ENCODE measurements around the gene ZNF670.
"Not testable (repeated sequence)": the region's sequence is repeated elsewhere in the genome, so short reads cannot be mapped to it uniquely, and the experiment has no call there.

Gene ZNF670

DNA sequence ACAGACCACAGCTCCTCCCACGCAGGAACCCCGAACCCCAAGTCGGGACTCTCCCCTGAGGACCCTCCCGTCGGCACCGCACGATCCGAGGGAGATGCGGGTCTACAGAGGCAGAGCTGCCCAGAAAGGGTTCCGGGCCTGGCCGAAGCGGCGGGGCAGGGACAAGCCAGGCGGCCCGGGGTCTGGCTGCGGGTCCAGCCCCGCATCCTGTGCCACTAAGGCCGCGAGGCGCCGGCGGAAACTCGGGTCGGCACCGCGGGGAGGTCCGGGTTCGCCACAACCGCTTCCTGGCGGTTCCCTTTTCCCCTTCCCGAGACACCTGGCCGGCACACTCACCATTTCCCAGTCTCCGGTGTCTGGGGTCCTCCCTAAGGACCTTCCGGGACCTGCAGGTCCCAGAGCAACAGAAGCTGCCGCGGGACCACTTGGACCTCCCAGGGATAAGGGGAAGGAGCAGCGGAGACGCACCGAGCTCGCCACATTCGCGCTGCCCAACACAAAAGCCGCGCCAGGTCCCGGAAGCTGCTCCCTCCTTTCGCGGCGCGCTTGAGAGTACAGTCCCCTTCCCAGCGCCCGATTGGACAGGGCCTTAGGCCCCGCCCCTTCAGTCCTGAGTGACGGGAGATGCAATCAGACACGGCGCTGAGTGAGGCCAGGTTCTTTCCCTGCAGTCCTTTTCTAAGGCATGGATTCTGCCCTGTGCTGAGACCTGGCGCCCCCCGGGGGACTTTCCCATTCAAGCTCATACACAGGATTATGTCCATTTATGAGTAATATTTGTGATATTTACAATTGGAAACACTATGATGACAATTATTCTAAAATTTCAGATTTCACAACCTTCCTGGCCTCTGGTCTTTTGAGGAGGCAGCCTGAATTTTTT is at the start of gene ZNF670:
TSS of gene ZNF670 (minus strand) at position 554 of the 883 bp plus-strand sequence. CDS start at position 339, 215 bp downstream.
- peak within 1 kb of the TSS; percentile 48 for H3K27ac ChIP-seq (ENCODE audit: low read length)
- peaks cover 16% of the 10 kb centered on the region for H3K4me1 ChIP-seq (ENCODE audit: low read length)
- H3K27me3 ChIP-seq (ENCODE audit: low read depth, low read length): no peaks in the 10 kb centered on the region
- peak within 1 kb of the TSS; percentile 79 for H3K4me2 ChIP-seq (ENCODE audit: low read length)
- peaks cover 10% of the 10 kb centered on the region; the same call in 1 of the 2 replicates for H3K9me3 ChIP-seq (ENCODE audit: insufficient read depth, low read length)
- peak within 1 kb of the TSS; percentile 88 for H3K9ac ChIP-seq (ENCODE audit: low read length)
- peaks cover 30% of the 10 kb centered on the region for H3K36me3 ChIP-seq (replicated peaks; ENCODE audit: low read depth, low read length)
- H4K20me1 ChIP-seq (ENCODE audit: insufficient read depth, low read length): no peaks in the 10 kb centered on the region
- peak within 1 kb of the TSS; percentile 84 for H3K4me3 ChIP-seq (ENCODE audit: low read length)
- H2AFZ ChIP-seq (ENCODE audit: low read depth, low read length): peak within 1 kb of the TSS; percentile 82
- TF ChIP-seq CTCF (IDR thresholded peaks at IDR 0.05; ENCODE audit: low read depth, low read length) (peak; percentile 15; the same call in 1 of the 2 replicates), EZH2phosphoT487 (IDR thresholded peaks at IDR 0.05; ENCODE audit: low read depth) (no peak)
- peaks cover 48% of the 10 kb centered on the region for H3K79me2 ChIP-seq (ENCODE audit: low read length)

DNA sequence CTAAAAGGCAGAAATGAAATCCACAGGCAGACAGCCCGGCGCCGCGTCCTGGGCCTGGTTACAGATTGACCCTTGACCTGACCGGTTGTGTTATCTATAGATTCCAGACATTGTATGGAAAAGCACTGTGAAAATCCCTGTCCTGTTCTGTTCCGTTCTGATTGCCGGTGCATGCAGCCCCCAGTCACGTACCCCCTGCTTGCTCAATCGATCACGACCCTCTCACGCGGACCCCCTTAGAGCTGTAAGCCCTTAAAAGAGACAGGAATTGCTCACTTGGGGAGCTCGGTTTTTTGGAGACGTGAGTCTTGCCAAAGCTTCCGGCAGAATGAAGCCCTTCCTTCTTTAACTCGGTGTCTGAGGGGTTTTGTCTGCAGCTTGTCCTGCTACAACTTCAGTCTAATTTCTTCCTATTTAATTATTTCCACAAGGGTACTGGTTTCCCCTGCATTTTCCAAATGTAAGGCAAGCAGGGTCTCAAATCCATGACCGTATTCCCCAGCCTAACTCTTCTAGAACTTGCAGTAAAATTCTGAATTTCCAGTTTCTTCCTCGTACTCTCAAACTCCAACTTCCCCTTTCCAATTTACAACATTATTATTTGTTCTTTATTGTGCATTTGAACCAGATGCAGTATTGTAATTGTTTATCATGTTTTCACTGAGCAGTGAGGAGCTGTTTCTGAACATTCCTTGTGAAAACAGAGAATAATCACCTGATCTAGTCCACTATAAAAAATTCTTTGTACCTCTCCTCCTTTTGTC is 49.1 kb upstream of the ZNF670 start:
- Histone ChIP-seq H3K27ac (ENCODE audit: low read length) (peak overlapping the region; percentile 39; the same call in 1 of the 2 replicates), H3K4me3 (ENCODE audit: low read length) (peak overlapping the region; percentile 71), H3K79me2 (ENCODE audit: low read length) (peaks cover 34% of the 10 kb centered on the region), H3K9ac (ENCODE audit: low read length) (peak overlapping the region; percentile 50), H3K4me2 (ENCODE audit: low read length) (peak overlapping the region; percentile 59), H4K20me1 (ENCODE audit: insufficient read depth, low read length) (peaks cover 34% of the 10 kb centered on the region), H3K36me3 (replicated peaks; ENCODE audit: low read depth, low read length) (peaks cover 25% of the 10 kb centered on the region)
- H3K4me1 ChIP-seq (ENCODE audit: low read length); H3K9me3 ChIP-seq (ENCODE audit: insufficient read depth, low read length); H3K27me3 ChIP-seq (ENCODE audit: low read depth, low read length); H2AFZ ChIP-seq (ENCODE audit: low read depth, low read length): not testable (repeated sequence)

GRCh38 chr1:247126601-247127000 is 48.0 kb upstream of the ZNF670 start:
- not testable (repeated sequence) for H3K27me3 ChIP-seq (ENCODE audit: low read depth, low read length); H3K4me3 ChIP-seq (ENCODE audit: low read length); H2AFZ ChIP-seq (ENCODE audit: low read depth, low read length); H3K27ac ChIP-seq (ENCODE audit: low read length); H3K9ac ChIP-seq (ENCODE audit: low read length); H3K4me1 ChIP-seq (ENCODE audit: low read length); H3K4me2 ChIP-seq (ENCODE audit: low read length); H3K9me3 ChIP-seq (ENCODE audit: insufficient read depth, low read length)
- Histone ChIP-seq H3K79me2 (ENCODE audit: low read length) (peaks cover 23% of the 10 kb centered on the region), H3K36me3 (replicated peaks; ENCODE audit: low read depth, low read length) (peaks cover 19% of the 10 kb centered on the region), H4K20me1 (ENCODE audit: insufficient read depth, low read length) (peaks cover 24% of the 10 kb centered on the region)

- H3K27ac ChIP-seq (ENCODE audit: low read length); H3K4me1 ChIP-seq (ENCODE audit: low read length); H3K27me3 ChIP-seq (ENCODE audit: low read depth, low read length); H3K4me2 ChIP-seq (ENCODE audit: low read length); H3K4me3 ChIP-seq (ENCODE audit: low read length); H2AFZ ChIP-seq (ENCODE audit: low read depth, low read length); H3K9ac ChIP-seq (ENCODE audit: low read length); H3K9me3 ChIP-seq (ENCODE audit: insufficient read depth, low read length): not testable (repeated sequence)
- H4K20me1 ChIP-seq (ENCODE audit: insufficient read depth, low read length): peaks cover 19% of the 10 kb centered on the region
- H3K36me3 ChIP-seq (replicated peaks; ENCODE audit: low read depth, low read length): peaks cover 14% of the 10 kb centered on the region
- peaks cover 18% of the 10 kb centered on the region for H3K79me2 ChIP-seq (ENCODE audit: low read length)
These were observed 47.6 kb upstream of the ZNF670 start for GRCh38 chr1:247126166-247126565.

- Histone ChIP-seq H3K79me2 (ENCODE audit: low read length) (no peaks in the 10 kb centered on the region), H2AFZ (ENCODE audit: low read depth, low read length) (no peak overlapping the region), H3K4me3 (ENCODE audit: low read length) (no peak overlapping the region), H4K20me1 (ENCODE audit: insufficient read depth, low read length) (peaks cover 5% of the 10 kb centered on the region; the same call in 1 of the 2 replicates), H3K4me1 (ENCODE audit: low read length) (no peaks in the 10 kb centered on the region), H3K4me2 (ENCODE audit: low read length) (no peak overlapping the region), H3K36me3 (replicated peaks; ENCODE audit: low read depth, low read length) (peaks cover 4% of the 10 kb centered on the region), H3K27ac (ENCODE audit: low read length) (no peak overlapping the region), H3K9me3 (ENCODE audit: insufficient read depth, low read length) (no peaks in the 10 kb centered on the region), H3K27me3 (ENCODE audit: low read depth, low read length) (no peaks in the 10 kb centered on the region), H3K9ac (ENCODE audit: low read length) (no peak overlapping the region)
- TF ChIP-seq EZH2phosphoT487 (IDR thresholded peaks at IDR 0.05; ENCODE audit: low read depth) (no peak), CTCF (IDR thresholded peaks at IDR 0.05; ENCODE audit: low read depth, low read length) (no peak)
These were observed 42.8 kb upstream of the ZNF670 start for GRCh38 chr1:247121382-247121781.

- not testable (repeated sequence) for H3K9ac ChIP-seq (ENCODE audit: low read length); H3K36me3 ChIP-seq (replicated peaks; ENCODE audit: low read depth, low read length); H2AFZ ChIP-seq (ENCODE audit: low read depth, low read length); H4K20me1 ChIP-seq (ENCODE audit: insufficient read depth, low read length); H3K9me3 ChIP-seq (ENCODE audit: insufficient read depth, low read length); H3K4me2 ChIP-seq (ENCODE audit: low read length); H3K27ac ChIP-seq (ENCODE audit: low read length); H3K79me2 ChIP-seq (ENCODE audit: low read length); H3K4me3 ChIP-seq (ENCODE audit: low read length); H3K4me1 ChIP-seq (ENCODE audit: low read length); H3K27me3 ChIP-seq (ENCODE audit: low read depth, low read length)
These were observed 41.7 kb upstream of the ZNF670 start for GRCh38 chr1:247120408-247120668.
